Panc1 (cell line): ENCODE measurements around the gene TFDP2.

Experiments used
- POLR2AphosphoS5 ChIP-seq: IDR thresholded peaks from 2 replicates; pipeline ENCODE4 v1.6.1; 2012; ENCODE audit warnings: mild to moderate bottlenecking, low read depth, low read length, moderate library complexity
- SIN3A ChIP-seq: IDR thresholded peaks from 2 replicates; pipeline ENCODE4 v1.6.1; 2012; ENCODE audit warnings: low read depth, mild to moderate bottlenecking, low read length, moderate library complexity, borderline replicate concordance; ENCODE audit not compliant: insufficient read depth
- TCF7L2 ChIP-seq: IDR thresholded peaks from 2 replicates; pipeline ENCODE4 v1.6.1; 2011; ENCODE audit warnings: mild to moderate bottlenecking, low read depth, low read length, inconsistent platforms
- TF ChIP-seq, protein P1 (sequence below): fragments of 450-650 bp; IDR thresholded peaks from 2 replicates; pipeline ENCODE4 v1.5.1; 2017; ENCODE audit warnings: mild to moderate bottlenecking
- TF ChIP-seq, protein P2 (sequence below), 2 experiments: IDR thresholded peaks; 2 replicates each; pipeline ENCODE4 v1.6.1; 2011 to 2012; ENCODE audit warnings: low read depth in 2 of 2, control low read depth in 1 of 2, low read length in 1 of 2, mild to moderate bottlenecking in 1 of 2, moderate library complexity in 1 of 2; ENCODE audit not compliant: insufficient read depth in 1 of 2

DNA sequence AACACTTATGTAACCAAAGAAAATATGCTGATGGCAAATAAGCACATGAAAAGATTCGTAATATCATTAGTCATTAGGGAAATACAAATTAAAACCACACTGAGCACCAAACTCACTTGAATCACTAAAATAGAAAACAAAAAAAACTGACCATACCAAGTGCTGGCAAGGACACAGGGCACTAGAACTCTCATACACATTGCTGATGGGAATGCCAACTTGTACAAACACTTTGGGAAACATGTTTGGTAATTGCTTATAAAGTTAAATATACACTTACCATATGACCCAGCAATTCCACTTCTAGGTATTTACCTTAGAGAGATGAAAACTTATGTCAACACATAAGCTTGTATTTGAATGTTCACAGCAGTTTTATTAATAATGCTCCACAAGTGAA is 95.5 kb downstream of the TFDP2 start:
- TF ChIP-seq, protein P1, sequence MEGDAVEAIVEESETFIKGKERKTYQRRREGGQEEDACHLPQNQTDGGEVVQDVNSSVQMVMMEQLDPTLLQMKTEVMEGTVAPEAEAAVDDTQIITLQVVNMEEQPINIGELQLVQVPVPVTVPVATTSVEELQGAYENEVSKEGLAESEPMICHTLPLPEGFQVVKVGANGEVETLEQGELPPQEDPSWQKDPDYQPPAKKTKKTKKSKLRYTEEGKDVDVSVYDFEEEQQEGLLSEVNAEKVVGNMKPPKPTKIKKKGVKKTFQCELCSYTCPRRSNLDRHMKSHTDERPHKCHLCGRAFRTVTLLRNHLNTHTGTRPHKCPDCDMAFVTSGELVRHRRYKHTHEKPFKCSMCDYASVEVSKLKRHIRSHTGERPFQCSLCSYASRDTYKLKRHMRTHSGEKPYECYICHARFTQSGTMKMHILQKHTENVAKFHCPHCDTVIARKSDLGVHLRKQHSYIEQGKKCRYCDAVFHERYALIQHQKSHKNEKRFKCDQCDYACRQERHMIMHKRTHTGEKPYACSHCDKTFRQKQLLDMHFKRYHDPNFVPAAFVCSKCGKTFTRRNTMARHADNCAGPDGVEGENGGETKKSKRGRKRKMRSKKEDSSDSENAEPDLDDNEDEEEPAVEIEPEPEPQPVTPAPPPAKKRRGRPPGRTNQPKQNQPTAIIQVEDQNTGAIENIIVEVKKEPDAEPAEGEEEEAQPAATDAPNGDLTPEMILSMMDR: no peak
- TF ChIP-seq POLR2AphosphoS5 (no peak), SIN3A (no peak), TCF7L2 (no peak)
- TF ChIP-seq, protein P2, sequence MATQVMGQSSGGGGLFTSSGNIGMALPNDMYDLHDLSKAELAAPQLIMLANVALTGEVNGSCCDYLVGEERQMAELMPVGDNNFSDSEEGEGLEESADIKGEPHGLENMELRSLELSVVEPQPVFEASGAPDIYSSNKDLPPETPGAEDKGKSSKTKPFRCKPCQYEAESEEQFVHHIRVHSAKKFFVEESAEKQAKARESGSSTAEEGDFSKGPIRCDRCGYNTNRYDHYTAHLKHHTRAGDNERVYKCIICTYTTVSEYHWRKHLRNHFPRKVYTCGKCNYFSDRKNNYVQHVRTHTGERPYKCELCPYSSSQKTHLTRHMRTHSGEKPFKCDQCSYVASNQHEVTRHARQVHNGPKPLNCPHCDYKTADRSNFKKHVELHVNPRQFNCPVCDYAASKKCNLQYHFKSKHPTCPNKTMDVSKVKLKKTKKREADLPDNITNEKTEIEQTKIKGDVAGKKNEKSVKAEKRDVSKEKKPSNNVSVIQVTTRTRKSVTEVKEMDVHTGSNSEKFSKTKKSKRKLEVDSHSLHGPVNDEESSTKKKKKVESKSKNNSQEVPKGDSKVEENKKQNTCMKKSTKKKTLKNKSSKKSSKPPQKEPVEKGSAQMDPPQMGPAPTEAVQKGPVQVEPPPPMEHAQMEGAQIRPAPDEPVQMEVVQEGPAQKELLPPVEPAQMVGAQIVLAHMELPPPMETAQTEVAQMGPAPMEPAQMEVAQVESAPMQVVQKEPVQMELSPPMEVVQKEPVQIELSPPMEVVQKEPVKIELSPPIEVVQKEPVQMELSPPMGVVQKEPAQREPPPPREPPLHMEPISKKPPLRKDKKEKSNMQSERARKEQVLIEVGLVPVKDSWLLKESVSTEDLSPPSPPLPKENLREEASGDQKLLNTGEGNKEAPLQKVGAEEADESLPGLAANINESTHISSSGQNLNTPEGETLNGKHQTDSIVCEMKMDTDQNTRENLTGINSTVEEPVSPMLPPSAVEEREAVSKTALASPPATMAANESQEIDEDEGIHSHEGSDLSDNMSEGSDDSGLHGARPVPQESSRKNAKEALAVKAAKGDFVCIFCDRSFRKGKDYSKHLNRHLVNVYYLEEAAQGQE (IDR thresholded peaks at IDR 0.05; ENCODE audit: insufficient read depth in 1 of 2, low read depth in 2 of 2, low read length in 1 of 2): no peak
